Measurements from ENCODE around the gene POLR2C. TPM values are rescaled to one million over a fixed set of nuclear protein-coding genes. Genes with fewer than 3 reads are reported as not detected.

The POLR2C gene
- total RNA-seq, 1 experiment from 2014 or later = 178 TPM

DNA sequence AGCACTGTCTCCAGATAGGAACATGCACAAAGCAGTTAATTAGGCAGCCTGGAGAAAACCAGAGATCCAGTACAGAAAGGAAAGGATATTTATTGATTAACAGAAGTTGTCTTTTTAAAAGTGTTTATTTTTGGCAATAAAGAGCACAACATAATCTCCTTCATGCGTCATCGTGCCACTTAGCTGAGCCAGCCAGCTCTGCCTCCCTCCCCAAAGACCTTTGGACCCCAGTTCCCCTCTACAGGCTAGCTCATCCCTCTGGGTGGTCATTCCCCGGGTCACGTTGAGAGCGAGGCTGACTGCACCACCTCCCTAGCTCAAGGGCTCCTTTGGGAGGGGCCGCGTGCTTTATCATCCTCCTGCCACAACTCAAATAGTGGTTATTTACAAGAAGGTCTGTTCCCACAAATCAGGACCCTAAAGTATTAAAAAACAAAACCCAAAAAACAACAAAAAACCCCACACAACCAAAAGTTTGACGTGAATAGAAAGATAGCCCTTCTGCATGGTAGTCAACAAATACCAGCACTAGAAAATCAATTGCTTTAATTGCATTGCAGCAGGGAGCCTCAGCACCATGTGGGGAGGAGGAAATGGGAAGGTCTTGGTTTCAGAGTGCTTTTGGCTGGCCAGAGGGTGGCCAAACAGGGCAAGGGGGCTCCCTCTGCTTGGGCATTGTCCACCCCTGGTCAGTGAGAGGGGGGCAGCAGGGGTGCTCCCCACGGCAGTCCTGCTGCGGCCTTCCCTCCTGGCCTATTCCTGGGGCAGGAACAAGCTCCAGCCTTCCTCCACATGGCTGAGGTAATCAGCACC lies 9.6 kb downstream of the POLR2C start:
- peaks cover 23% of the 10 kb centered on the region for H3K36me3 ChIP-seq (replicated peaks; ENCODE audit: control insufficient read depth, insufficient read depth, low read length)
- no peaks in the 10 kb centered on the region for H3K27me3 ChIP-seq (ENCODE audit: control insufficient read depth, insufficient read depth, low read length)
- no peak overlapping the region for H3K4me3 ChIP-seq (ENCODE audit: insufficient read depth, low read depth, low read length)
- DNase-seq = peak; percentile 82

- Histone ChIP-seq H3K36me3 (replicated peaks; ENCODE audit: control insufficient read depth, insufficient read depth, low read length) (peaks cover 23% of the 10 kb centered on the region), H3K4me3 (ENCODE audit: insufficient read depth, low read depth, low read length) (no peak overlapping the region)
- DNase-seq = peak; percentile 71
Observed at GRCh38 chr16:57472665-57473060, 10.2 kb downstream of the POLR2C start.

GRCh38 chr16:57473176-57473840 lies 10.8 kb downstream of the POLR2C start:
- Histone ChIP-seq H3K36me3 (replicated peaks; ENCODE audit: control insufficient read depth, insufficient read depth, low read length) (peaks cover 22% of the 10 kb centered on the region), H3K27me3 (ENCODE audit: control insufficient read depth, insufficient read depth, low read length) (peaks cover under 1% of the 10 kb centered on the region; the same call in 1 of the 2 replicates), H3K4me3 (ENCODE audit: insufficient read depth, low read depth, low read length) (no peak overlapping the region)
- peak; percentile 28 for DNase-seq

More at GRCh38 chr16:57472665-57473060, 10.2 kb downstream of the POLR2C start:
- no peaks in the 10 kb centered on the region for H3K27me3 ChIP-seq (ENCODE audit: control insufficient read depth, insufficient read depth, low read length)

- peaks cover 7% of the 10 kb centered on the region for H3K27me3 ChIP-seq (ENCODE audit: control insufficient read depth, insufficient read depth, low read length)
- no peak overlapping the region for H3K4me3 ChIP-seq (ENCODE audit: insufficient read depth, low read depth, low read length)
- DNase-seq = no peak
- peaks cover 20% of the 10 kb centered on the region for H3K36me3 ChIP-seq (replicated peaks; ENCODE audit: control insufficient read depth, insufficient read depth, low read length)
Observed at GRCh38 chr16:57473906-57474305, 11.4 kb downstream of the POLR2C start.

GRCh38 chr16:57474671-57475661 lies 12.5 kb downstream of the POLR2C start:
- peak overlapping the region; percentile 9; the same call in 1 of the 2 replicates for H3K4me3 ChIP-seq (ENCODE audit: insufficient read depth, low read depth, low read length)
- peak; percentile 57 for DNase-seq
- peaks cover 12% of the 10 kb centered on the region for H3K36me3 ChIP-seq (replicated peaks; ENCODE audit: control insufficient read depth, insufficient read depth, low read length)
- peaks cover 13% of the 10 kb centered on the region for H3K27me3 ChIP-seq (ENCODE audit: control insufficient read depth, insufficient read depth, low read length)

- Histone ChIP-seq H3K4me3 (ENCODE audit: insufficient read depth, low read depth, low read length) (peak overlapping the region; percentile 9; the same call in 1 of the 2 replicates), H3K27me3 (ENCODE audit: control insufficient read depth, insufficient read depth, low read length) (peaks cover 13% of the 10 kb centered on the region), H3K36me3 (replicated peaks; ENCODE audit: control insufficient read depth, insufficient read depth, low read length) (peaks cover 6% of the 10 kb centered on the region)
- peak; percentile 96 for DNase-seq
Observed at GRCh38 chr16:57475711-57476339, 13.3 kb downstream of the POLR2C start.

- H3K27me3 ChIP-seq (ENCODE audit: control insufficient read depth, insufficient read depth, low read length) = peaks cover 13% of the 10 kb centered on the region
- peak; percentile 74 for DNase-seq
- peaks cover 2% of the 10 kb centered on the region; the same call in 1 of the 2 replicates for H3K36me3 ChIP-seq (replicated peaks; ENCODE audit: control insufficient read depth, insufficient read depth, low read length)
- no peak overlapping the region for H3K4me3 ChIP-seq (ENCODE audit: insufficient read depth, low read depth, low read length)
Observed at GRCh38 chr16:57476546-57477410, 14.3 kb downstream of the POLR2C start.

- Histone ChIP-seq H3K27me3 (ENCODE audit: control insufficient read depth, insufficient read depth, low read length) (peaks cover 13% of the 10 kb centered on the region), H3K36me3 (replicated peaks; ENCODE audit: control insufficient read depth, insufficient read depth, low read length) (peaks cover 2% of the 10 kb centered on the region; the same call in 1 of the 2 replicates), H3K4me3 (ENCODE audit: insufficient read depth, low read depth, low read length) (no peak overlapping the region)
- peak; percentile 62 for DNase-seq
Observed at GRCh38 chr16:57477531-57478202, 15.2 kb downstream of the POLR2C start.

- H3K27me3 ChIP-seq (ENCODE audit: control insufficient read depth, insufficient read depth, low read length) = peaks cover 13% of the 10 kb centered on the region
- peak overlapping the region; percentile 55 for H3K4me3 ChIP-seq (ENCODE audit: insufficient read depth, low read depth, low read length)
- no peaks in the 10 kb centered on the region for H3K36me3 ChIP-seq (replicated peaks; ENCODE audit: control insufficient read depth, insufficient read depth, low read length)
- DNase-seq = no peak
Observed at GRCh38 chr16:57478396-57479204, 16.1 kb downstream of the POLR2C start.

GRCh38 chr16:57479205-57479975 lies 16.9 kb downstream of the POLR2C start:
- Histone ChIP-seq H3K36me3 (replicated peaks; ENCODE audit: control insufficient read depth, insufficient read depth, low read length) (no peaks in the 10 kb centered on the region), H3K4me3 (ENCODE audit: insufficient read depth, low read depth, low read length) (peak overlapping the region; percentile 55), H3K27me3 (ENCODE audit: control insufficient read depth, insufficient read depth, low read length) (peaks cover 13% of the 10 kb centered on the region)
- DNase-seq = peak; percentile 93

- Histone ChIP-seq H3K27me3 (ENCODE audit: control insufficient read depth, insufficient read depth, low read length) (peaks cover 16% of the 10 kb centered on the region), H3K4me3 (ENCODE audit: insufficient read depth, low read depth, low read length) (no peak overlapping the region; the same call in 1 of the 2 replicates), H3K36me3 (replicated peaks; ENCODE audit: control insufficient read depth, insufficient read depth, low read length) (no peaks in the 10 kb centered on the region)
- DNase-seq = peak; percentile 67
Observed at GRCh38 chr16:57479976-57480753, 17.7 kb downstream of the POLR2C start.
